GM21526 (cell line): ENCODE measurements around the gene CLEC6A.
"Not testable (repeated sequence)": the region's sequence is repeated elsewhere in the genome, so short reads cannot be mapped to it uniquely, and the experiment has no call there.

Experiments
- ATAC-seq: cut with Tn5 transposase; IDR thresholded peaks from one replicate; pipeline ENCODE4 v1.9.1; 2021; ENCODE audit warnings: moderate library complexity; ENCODE audit not compliant: unreplicated experiment, low FRiP score

CLEC6A gene

GRCh38 chr12:8455727-8456360 is at the start of gene CLEC6A:
TSS of gene CLEC6A (plus strand) at chr12:8455962. CDS start at chr12:8456112, 150 bp downstream.
- no peak for ATAC-seq

- not testable (repeated sequence) for ATAC-seq
These were observed 36.2 kb upstream of the CLEC6A start for GRCh38 chr12:8419576-8419975.

DNA sequence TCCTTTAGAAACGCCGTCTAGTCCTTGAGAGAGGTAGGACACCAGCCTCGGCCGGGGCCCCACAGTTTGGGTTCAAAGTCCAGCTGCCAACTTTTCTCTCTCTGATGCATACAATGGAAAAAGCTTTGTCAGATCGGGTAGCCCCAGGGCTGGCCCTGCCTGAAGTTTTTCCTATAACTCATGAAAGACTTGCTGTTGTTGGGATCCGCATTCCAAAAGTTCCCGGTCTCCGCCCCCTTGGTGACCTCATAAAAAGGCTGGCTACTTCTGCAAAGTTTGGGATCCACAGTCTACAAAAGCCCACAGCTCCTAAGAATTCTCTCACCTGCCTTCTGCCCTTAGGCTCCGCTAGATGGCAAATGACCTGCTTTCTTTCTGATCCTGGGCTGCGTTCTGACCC is 35.3 kb upstream of the CLEC6A start:
- ATAC-seq: no peak

DNA sequence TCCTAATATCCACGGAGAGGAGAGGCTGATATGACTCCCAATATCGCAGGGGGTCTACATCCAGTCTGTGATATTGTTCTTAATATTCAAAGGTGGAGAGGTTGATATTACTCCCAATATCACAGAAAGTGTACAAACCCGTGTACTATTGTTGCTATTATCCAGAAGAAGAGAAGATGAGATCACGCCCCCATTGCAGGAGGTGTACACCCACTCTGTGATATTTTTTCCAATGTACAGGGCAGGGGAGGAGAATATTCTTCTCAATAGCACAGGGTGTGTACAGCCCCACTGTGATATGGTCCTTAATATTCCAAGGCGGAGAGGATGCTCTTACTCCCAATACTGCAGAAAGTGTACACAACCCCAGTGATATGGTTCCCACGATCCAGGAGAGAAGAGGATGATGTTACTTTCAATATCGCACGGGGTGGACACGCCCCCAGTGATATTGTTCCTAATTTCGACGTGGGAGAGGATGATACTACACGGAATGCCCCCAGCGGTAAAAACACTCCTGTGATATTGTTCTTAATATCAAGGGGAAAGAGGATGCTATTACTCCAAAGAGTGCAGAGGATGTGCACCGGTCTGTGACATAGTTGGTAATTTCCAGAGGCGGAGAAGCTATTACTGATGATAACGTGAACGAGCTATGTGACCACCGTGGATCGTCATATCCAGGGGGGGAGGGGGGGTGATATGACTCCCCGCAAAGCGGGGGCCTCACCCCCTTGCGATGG is 11.1 kb upstream of the CLEC6A start:
- not testable (repeated sequence) for ATAC-seq

GRCh38 chr12:8445731-8446130 is 10.0 kb upstream of the CLEC6A start:
- ATAC-seq: no peak

DNA sequence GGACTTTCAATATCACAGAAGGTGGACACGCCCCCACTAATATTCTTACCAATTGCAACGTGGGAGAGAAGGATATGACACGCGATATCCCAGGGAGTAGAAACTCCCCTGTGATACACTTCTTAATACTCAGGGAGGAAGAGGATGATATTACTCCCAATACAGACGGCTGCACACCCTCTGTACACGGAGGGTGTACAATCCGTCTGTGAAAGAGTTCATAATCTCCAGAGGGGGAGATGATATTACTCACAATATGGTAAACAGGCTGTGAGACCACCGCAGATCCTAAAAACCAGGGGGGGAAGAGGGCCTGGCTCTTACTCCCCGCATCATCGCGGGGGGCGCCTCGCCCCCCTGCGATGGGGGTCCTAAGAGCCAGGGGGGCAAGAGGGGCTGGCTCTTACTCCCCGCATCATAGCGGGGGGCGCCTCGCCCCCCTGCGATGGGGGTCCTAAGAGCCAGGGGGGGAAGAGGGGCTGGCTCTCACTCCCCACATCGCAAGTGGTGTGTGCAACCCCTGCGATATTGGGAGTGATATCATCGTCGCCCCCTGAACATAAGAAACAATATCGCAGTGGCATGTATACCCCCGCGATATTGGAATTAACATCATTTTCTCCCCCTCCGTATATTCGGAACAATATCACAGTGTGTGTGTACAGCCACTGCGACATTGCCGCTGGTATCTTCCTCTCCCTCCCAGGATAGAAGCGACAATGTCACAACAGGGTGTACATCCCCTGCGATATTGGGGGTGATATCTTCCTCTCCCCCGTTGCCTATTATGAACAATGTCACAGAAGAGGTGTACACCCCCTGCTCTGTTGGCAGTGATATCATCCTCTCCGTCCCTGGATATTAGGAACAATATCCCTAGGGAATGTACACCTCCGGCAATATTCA is 8.9 kb upstream of the CLEC6A start:
- no peak for ATAC-seq

GRCh38 chr12:8449355-8449859 is 6.4 kb upstream of the CLEC6A start:
- no peak for ATAC-seq

DNA sequence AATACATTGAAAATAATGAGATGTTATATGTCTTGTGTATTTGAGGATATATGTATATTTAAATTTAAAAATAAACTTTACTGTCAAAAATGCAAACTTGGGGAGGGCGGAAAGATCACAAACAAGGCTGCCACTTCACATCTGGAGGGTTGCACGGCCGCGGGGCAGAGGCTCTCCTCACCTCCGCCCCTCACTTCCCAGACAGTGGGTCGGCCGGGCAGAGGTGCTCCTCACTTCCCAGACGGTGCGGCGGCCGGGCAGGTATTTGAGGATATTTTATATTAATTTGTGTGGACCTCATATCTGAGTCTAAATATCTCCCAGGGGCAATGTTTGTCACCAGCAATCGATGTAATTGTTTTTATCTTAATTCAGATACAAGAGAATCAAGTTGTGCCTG is 3.7 kb upstream of the CLEC6A start:
- no peak for ATAC-seq

DNA sequence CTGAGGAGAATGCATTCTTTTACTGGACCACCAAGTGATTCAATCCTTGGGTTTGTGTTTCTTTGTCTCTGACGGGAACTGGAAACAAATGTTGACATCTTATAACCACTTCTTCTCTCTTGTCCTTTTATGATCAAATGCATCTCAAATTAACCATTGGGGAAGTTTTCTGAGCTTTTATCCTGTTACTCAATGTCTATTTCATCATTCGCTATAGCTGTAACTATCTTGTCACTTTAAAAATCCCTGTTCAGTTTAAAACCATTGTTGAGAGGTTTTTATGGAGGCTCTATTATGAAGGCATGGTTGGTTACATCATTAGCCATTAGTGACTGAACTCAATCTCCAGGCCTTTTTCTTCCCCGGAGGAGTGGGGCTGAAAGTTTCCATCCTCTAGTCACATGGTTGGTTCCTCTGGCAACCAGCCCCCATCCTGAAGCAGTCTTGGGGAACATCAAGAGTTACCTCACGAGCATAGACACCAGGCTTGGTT is 2.7 kb upstream of the CLEC6A start:
- no peak for ATAC-seq

DNA sequence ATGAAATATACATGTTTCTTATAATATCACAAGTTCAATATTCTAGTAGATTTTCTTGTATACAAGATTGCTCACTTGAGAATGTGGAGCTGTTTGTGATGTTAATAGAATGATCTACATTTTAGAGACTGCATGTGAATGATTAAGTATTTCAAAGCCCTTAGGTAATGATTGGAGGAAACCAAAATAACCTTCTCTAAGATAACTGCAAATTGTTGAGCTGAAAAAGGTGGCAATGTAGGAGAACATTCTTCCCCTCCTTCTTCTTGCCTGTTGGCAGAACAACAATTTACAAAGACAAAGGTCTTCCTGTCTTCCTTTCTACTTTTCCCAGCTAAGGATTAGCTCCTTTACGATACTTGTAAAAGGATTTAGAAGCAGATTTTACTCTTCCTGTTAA is 2.0 kb upstream of the CLEC6A start:
- no peak for ATAC-seq

GRCh38 chr12:8455271-8455670 is 491 bp upstream of the CLEC6A start:
- no peak for ATAC-seq

- no peak for ATAC-seq
These were observed 5.7 kb downstream of the CLEC6A start for GRCh38 chr12:8461426-8461825.

- no peak for ATAC-seq
These were observed 9.7 kb downstream of the CLEC6A start for GRCh38 chr12:8465301-8465996.

GRCh38 chr12:8466241-8466640 is 10.5 kb downstream of the CLEC6A start:
- ATAC-seq: no peak

DNA sequence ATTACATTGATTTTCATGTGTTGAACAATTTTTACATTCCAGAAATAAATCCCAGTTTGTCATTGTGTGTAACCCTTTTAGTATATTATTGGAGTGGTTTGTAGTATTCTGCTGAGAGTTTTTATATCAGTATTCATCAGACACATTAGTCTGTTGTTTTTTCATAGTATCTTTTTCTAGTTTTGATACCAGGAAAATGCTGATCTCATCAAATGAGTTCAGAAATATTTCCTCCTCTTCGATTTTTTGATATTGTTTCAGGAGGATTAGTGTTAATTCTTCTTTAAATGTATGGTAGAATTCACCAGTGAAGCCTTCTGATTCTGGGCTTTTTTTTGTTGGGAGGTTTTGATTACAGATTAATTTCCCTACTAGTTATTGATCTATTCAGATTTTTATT is 15.3 kb downstream of the CLEC6A start:
- ATAC-seq: no peak

DNA sequence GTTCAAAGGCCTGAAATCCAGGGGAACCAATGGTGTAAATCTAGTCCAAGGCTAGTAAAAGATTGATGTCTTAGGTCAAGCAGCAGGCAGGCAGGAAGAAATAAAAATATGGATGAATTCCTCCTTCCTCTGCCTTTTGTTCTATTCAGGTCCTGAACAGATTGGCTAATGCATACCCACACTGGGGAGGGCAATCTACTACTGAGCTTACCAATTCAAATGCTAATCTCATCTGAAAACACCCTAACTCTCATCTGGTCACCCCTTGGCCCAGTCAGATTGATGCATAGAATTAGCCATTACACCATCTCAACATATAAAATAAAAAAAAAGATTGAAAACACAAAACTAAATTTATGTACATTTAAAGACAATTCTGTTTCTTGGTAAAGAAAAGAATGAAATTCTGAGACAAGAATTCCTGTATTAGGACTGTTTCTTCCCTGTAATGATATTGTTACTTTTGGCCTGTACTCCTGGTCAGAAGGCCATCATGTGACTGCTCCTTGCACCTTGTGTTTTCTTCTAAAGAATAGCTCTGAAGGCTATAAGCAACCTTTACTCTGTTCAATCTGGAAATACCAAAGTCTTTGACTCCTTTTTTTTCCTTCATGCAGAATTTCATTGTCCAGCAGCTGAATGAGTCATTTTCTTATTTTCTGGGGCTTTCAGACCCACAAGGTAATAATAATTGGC is 19.9 kb downstream of the CLEC6A start:
- no peak for ATAC-seq

GRCh38 chr12:8482571-8483061 is 26.9 kb downstream of the CLEC6A start:
- no peak for ATAC-seq

DNA sequence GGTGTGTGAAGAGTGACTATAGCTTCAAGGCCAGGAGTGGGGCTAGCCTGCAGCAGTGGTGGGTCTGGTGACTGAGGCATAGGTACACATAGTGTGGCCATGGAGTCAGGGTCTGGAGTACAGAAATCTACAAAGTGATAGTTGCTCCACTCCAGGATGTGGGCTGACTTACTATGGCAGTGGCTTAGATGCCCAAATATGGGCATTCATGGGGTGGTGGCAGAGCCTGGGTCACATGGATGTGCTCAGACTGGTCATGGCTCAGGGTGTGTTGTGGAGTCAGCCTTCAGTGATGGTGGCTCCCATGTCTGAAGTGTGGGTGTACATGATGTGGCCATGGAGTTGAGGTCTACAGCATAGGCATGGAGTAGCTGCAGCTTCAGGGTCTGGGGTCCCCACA is 27.3 kb downstream of the CLEC6A start:
- no peak for ATAC-seq
